Breast epithelium (tissue), 3 donors: ENCODE data around the gene SCN4B.

Experiments
- POLR2A ChIP-seq: fragments of 450-650 bp; IDR thresholded peaks from one replicate; pipeline ENCODE4 v1.6.1; 2016; ENCODE audit warnings: antibody characterized with exemption, mild to moderate bottlenecking, moderate library complexity
- POLR2AphosphoS5 ChIP-seq, 3 donors: sonication (generic); formaldehyde crosslinking; IDR thresholded peaks; one replicate each; pipeline ENCODE4 v1.6.1; 2017; ENCODE audit warnings: antibody characterized with exemption in 3 of 3
- TF ChIP-seq, protein P1 (sequence below), 3 donors: fragments of 450-650 bp; IDR thresholded peaks; one replicate each; pipeline ENCODE4 v1.5.1; 2016 to 2017; ENCODE audit warnings: antibody characterized with exemption in 3 of 3, mild to moderate bottlenecking in 3 of 3, moderate library complexity in 3 of 3

DNA sequence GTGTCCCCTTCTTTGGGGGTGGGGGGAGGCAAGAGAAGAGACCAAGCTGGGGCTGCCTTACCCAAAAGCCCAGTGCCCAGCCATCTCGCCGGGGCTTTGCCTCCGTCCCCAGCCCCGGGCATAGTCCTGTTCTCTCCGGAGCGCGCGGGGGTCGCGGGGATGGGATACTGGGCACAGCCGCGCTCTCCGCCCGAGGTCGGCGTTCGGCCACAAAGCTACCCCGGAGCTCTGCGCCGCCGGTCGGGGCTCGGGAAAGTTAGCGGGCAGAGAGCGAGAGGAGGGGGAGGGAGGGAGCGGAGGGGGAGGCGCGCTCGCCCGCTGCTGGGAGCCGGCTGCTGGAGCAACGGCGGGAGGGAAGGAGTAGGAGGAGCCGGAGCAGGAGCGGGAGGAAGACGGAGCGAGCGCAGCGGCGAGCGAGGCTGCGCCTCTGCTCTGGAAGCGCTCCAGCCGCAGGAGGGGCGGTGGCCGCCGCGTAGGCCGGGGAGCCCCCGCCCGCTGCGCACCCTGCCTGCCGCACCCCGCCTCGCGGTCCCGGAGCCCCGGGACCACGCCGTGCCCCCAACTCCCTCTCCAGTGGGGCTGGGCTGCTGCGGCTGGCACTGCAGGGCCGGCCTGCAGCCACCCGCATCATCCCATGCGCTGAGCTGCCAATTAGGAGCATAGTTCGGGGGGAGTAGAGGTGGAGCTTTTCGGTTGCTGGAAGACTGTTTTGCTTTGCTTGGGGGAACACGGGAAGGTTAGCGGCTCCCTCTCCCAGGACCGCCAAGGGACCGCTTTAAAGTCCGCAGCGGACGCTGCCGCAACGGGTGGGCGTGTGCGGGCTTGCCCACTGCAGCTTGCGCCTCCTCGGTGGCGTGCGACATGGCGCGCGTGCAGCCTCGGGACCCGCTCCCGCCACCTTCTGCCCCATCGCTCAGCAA is at the start of gene SCN4B:
- TF ChIP-seq, protein P1, sequence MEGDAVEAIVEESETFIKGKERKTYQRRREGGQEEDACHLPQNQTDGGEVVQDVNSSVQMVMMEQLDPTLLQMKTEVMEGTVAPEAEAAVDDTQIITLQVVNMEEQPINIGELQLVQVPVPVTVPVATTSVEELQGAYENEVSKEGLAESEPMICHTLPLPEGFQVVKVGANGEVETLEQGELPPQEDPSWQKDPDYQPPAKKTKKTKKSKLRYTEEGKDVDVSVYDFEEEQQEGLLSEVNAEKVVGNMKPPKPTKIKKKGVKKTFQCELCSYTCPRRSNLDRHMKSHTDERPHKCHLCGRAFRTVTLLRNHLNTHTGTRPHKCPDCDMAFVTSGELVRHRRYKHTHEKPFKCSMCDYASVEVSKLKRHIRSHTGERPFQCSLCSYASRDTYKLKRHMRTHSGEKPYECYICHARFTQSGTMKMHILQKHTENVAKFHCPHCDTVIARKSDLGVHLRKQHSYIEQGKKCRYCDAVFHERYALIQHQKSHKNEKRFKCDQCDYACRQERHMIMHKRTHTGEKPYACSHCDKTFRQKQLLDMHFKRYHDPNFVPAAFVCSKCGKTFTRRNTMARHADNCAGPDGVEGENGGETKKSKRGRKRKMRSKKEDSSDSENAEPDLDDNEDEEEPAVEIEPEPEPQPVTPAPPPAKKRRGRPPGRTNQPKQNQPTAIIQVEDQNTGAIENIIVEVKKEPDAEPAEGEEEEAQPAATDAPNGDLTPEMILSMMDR (IDR thresholded peaks at IDR 0.05), result no peak
- TF ChIP-seq POLR2A (no peak), POLR2AphosphoS5 (IDR thresholded peaks at IDR 0.05) (no peak)
